Immature natural killer cell (primary cell): ENCODE data around the gene SOWAHA. TPM values are rescaled to one million over a fixed set of nuclear protein-coding genes. Genes with fewer than 3 reads are reported as not detected.
A peak's percentile ranks its signal among the peaks of the same experiment; 100 is the strongest.
"Not testable (repeated sequence)": the region's sequence is repeated elsewhere in the genome, so short reads cannot be mapped to it uniquely, and the experiment has no call there.

Experiments
- DNase-seq, 3 donors: peaks; one replicate each; pipeline ENCODE4 v3.0.0; 2022; ENCODE audit warnings: mixed read lengths in 1 of 3
- H3K27ac Mint-ChIP-seq, 6 donors: one replicate each; pipeline ENCODE4 v1.8.0; 2020; ENCODE audit warnings: mixed read lengths in 6 of 6, mild to moderate bottlenecking in 5 of 6, inconsistent platforms in 4 of 6, moderate library complexity in 3 of 6
- H3K27me3 Mint-ChIP-seq, 3 donors: one replicate each; pipeline ENCODE4 v1.8.0; 2020 to 2021; ENCODE audit warnings: low read depth in 3 of 3, mild to moderate bottlenecking in 3 of 3, mixed read lengths in 3 of 3, moderate library complexity in 3 of 3, inconsistent platforms in 1 of 3
- H3K36me3 Mint-ChIP-seq, 3 donors: one replicate each; pipeline ENCODE4 v1.8.0; 2020; ENCODE audit warnings: mixed read lengths in 3 of 3, inconsistent platforms in 2 of 3, mild to moderate bottlenecking in 2 of 3
- H3K4me1 Mint-ChIP-seq, 2 donors: one replicate each; pipeline ENCODE4 v1.8.0; 2020; ENCODE audit warnings: inconsistent platforms in 2 of 2, mild to moderate bottlenecking in 2 of 2, mixed read lengths in 2 of 2, moderate library complexity in 1 of 2
- H3K4me3 Mint-ChIP-seq, 5 donors: one replicate each; pipeline ENCODE4 v1.8.0; 2020; ENCODE audit warnings: mild to moderate bottlenecking in 5 of 5, mixed read lengths in 5 of 5, inconsistent platforms in 3 of 5, moderate library complexity in 3 of 5
- H3K9me3 Mint-ChIP-seq, 6 donors: one replicate each; pipeline ENCODE4 v1.8.0; 2020; ENCODE audit warnings: mild to moderate bottlenecking in 6 of 6, mixed read lengths in 6 of 6, inconsistent platforms in 4 of 6, moderate library complexity in 3 of 6
- polyA plus RNA-seq, 3 donors: library from polyadenylated mRNA; unstranded; fragments of 300-500 nt; fragmentation: Illumina TruSeq; gene quantifications; one replicate each; pipeline ENCODE4 v1.2.3, GENCODE V29; 2021

Gene SOWAHA
- polyA plus RNA-seq, 3 donors from 2014 or later, result not detected

DNA sequence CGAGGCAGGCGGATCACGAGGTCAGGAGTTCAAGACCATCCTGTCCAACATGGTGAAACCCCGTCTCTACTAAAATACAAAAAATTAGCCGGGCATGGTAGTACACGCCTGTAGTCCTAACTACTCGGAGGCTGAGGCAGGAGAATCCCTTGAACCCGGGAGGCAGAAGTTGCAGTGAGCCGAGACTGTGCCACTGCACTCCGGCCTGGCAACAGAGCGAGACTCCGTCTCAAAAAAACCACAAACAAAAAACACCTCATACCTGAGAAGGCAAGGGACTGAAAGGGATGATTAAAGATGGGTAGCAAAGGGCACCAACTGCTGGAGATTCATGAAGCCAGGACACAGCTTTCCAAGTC, 6.3 kb upstream of the SOWAHA start:
- H3K9me3 Mint-ChIP-seq, H3K4me3 Mint-ChIP-seq, DNase-seq, H3K27ac Mint-ChIP-seq, H3K36me3 Mint-ChIP-seq, H3K4me1 Mint-ChIP-seq: not testable (repeated sequence)
- peaks cover 25 to 36% (median 34%) of the 10 kb centered on the region in 3 donors for H3K27me3 Mint-ChIP-seq

DNA sequence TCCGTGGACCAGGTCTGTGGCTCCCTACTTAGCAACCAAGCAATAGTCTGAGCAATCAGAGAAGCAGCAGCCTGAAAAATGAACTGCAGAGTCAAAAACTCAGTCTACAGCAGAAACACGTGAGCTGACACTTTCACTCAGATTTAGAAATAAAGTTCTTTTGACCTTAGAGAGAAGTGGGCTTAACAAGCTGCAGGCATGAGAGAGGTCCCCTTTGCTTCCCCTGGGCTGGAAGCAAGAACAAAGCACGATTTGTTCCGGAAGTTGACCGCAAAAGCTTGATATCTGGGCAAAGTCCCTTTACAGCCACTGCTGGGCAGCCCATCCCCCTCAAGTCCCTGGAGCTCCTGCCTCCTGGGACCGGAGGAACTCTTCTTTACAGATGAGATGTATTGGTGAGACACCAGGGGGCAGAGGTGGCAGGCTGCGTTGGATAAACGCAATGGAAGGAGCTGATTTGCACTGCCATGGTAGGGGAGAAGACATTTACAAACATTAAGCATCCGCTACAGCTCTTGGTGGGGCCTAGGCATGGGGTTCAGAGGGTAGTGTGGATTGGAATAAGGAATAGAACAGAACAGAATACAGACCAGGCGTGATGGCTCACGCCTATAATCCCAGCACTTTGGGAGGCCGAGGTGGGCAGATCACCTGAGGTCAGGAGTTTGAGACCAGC, 5.8 kb upstream of the SOWAHA start:
- no peaks in the 10 kb centered on the region for H3K9me3 Mint-ChIP-seq
- H3K4me1 Mint-ChIP-seq, result peaks cover 0 to 2% of the 10 kb centered on the region in 2 donors
- no peak overlapping the region for H3K27ac Mint-ChIP-seq
- H3K4me3 Mint-ChIP-seq, result no peak overlapping the region
- H3K36me3 Mint-ChIP-seq, result no peaks in the 10 kb centered on the region
- DNase-seq, result no peak
- H3K27me3 Mint-ChIP-seq, result peaks cover 23 to 36% (median 35%) of the 10 kb centered on the region in 3 donors

DNA sequence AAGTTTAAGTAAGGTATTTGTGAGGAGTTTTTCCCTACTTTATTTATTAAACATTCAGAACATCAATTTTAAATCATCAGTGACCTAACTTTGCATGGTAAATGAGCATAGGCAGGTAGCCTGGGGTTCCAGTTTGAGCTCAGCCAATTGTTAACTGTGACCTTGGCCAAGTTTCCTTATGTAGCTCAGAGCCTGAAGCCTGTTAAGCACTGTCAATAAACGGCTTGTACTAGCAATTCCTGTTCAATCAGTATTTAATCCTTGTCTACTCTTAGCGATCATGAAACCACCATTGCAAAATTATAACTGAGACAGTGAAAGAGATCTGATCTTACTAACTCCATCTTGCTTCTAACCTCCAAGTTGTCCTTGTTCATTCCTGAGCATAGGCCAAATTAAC, 4.7 kb upstream of the SOWAHA start:
- DNase-seq, result no peak
- Mint-ChIP-seq H3K27me3 (peaks cover 22 to 41% (median 38%) of the 10 kb centered on the region in 3 donors), H3K36me3 (no peaks in the 10 kb centered on the region), H3K9me3 (no peaks in the 10 kb centered on the region), H3K4me1 (peaks cover 7 to 10% of the 10 kb centered on the region in 2 donors), H3K27ac (no peak overlapping the region), H3K4me3 (no peak overlapping the region)

DNA sequence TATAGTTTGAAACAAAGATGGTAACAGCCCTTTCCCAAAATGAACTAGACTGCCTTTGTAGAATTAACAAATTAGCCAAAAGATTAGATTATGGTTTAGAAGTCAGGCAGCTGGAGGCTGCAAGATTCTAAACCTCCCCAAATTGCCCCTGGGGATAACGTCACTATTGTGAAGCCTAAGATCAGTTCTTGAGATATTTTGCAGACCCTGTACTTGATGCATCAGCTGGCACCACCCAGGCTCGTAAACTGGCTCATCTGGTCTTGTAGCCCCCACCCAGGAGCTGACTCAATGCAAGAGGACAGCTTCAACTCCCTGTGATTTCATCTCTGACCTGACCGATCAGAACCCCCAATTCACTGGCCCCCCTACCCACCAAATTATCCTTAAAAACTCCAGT, 4.2 kb upstream of the SOWAHA start:
- Mint-ChIP-seq H3K4me3 (no peak overlapping the region), H3K4me1 (peaks cover 7 to 10% of the 10 kb centered on the region in 2 donors), H3K27me3 (peaks cover 22 to 41% (median 38%) of the 10 kb centered on the region in 3 donors), H3K27ac (no peak overlapping the region), H3K36me3 (no peaks in the 10 kb centered on the region), H3K9me3 (no peaks in the 10 kb centered on the region)
- DNase-seq, result no peak

DNA sequence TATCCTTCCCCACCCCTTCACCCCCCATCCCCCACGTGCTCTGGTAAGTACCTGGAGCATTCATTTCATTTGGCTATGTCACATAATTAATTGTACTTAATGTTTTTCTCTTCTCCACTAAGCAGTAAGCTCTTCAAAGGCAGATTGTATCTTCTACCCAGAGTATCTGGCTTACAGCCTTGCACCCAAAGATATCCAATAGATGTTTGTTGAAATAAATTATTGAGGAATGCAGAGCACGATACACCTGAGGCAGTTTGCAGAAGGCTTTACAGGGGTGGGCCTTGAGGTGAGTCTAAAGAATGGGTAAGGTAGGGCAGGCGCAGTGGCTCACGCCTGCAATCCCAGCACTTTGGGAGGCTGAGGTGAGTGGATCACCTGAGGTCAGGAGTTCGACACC, 2.5 kb upstream of the SOWAHA start:
- Mint-ChIP-seq H3K27me3 (peaks cover 25 to 44% (median 29%) of the 10 kb centered on the region in 3 donors), H3K4me3 (no peak overlapping the region), H3K27ac (no peak overlapping the region)

DNA sequence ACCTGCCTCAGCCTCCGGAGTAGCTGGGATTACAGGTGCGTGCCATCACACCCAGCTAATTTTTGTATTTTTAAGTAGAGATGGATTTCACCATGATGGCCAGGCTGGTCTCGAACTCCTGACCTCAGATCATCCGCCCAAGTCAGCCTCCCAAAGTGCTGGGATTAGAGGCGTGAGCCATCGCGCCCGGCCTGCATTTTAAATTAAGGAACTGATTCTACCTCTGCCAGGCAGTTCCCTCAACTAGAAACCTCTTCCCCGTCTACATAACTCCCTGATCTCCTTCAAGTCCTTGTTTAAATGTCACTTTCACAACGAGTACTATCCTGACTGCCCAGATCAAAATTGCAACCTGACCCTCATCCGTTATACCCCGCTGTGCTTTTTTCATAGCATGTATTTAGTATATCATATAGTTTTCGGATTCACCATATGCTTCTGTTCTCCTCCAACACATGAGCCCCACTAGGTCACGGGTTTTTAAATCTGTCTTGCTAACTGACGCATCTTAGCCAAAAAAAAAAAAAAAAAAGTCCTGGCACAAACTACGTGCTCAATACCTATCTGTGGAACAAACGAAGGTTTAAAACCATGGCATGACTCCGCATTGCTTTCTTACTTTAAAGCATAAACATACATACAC, 858 bp upstream of the SOWAHA start:
- Mint-ChIP-seq H3K9me3 (peaks cover 0 to 3% (median 0%) of the 10 kb centered on the region in 6 donors), H3K36me3 (no peaks in the 10 kb centered on the region), H3K4me1 (peaks cover 7 to 10% of the 10 kb centered on the region in 2 donors), H3K4me3 (peak overlapping the region; percentile 69 to 78 (median 74)), H3K27ac (no peak overlapping the region), H3K27me3 (peaks cover 23 to 48% (median 25%) of the 10 kb centered on the region in 3 donors)
- DNase-seq, result no peak

More for the DNA sequence above, 2.5 kb upstream of the SOWAHA start:
- H3K9me3 Mint-ChIP-seq, result peaks cover 0 to 3% (median 0%) of the 10 kb centered on the region in 6 donors
- peaks cover 7 to 10% of the 10 kb centered on the region in 2 donors for H3K4me1 Mint-ChIP-seq
- no peaks in the 10 kb centered on the region for H3K36me3 Mint-ChIP-seq
- DNase-seq, result no peak

DNA sequence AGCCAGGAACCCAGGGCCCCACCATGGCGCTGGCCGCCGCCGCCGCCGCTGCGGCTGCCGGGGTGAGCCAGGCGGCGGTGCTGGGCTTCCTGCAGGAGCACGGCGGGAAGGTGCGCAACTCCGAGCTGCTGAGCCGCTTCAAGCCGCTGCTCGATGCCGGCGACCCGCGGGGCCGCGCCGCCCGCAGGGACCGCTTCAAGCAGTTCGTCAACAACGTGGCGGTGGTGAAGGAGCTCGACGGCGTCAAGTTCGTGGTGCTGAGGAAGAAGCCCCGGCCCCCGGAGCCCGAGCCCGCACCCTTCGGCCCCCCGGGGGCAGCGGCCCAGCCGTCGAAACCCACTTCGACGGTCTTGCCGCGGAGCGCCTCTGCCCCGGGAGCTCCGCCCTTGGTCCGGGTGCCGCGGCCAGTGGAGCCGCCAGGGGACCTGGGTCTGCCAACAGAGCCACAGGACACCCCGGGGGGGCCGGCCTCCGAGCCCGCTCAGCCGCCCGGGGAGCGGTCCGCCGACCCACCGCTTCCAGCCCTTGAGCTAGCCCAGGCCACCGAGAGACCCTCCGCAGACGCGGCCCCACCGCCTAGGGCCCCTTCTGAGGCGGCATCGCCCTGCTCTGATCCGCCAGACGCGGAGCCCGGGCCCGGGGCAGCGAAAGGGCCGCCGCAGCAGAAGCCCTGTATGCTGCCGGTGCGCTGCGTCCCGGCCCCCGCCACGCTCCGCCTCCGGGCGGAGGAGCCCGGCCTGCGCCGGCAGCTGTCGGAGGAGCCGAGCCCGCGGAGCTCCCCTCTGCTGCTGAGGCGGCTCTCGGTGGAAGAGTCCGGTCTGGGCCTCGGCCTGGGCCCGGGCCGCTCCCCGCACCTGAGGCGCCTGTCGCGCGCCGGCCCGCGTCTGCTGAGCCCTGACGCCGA, 749 bp downstream of the SOWAHA start:
- peak overlapping the region in 2 of 5 donors; percentile 25 to 60 for H3K4me3 Mint-ChIP-seq
- H3K27me3 Mint-ChIP-seq, result peaks cover 21 to 43% (median 23%) of the 10 kb centered on the region in 3 donors
- no peaks in the 10 kb centered on the region for H3K36me3 Mint-ChIP-seq
- H3K4me1 Mint-ChIP-seq, result peaks cover 7 to 10% of the 10 kb centered on the region in 2 donors
- peaks cover 0 to 3% (median 0%) of the 10 kb centered on the region in 6 donors for H3K9me3 Mint-ChIP-seq
- DNase-seq, result peak in 1 of 3 donors; percentile 22
- no peak overlapping the region for H3K27ac Mint-ChIP-seq

DNA sequence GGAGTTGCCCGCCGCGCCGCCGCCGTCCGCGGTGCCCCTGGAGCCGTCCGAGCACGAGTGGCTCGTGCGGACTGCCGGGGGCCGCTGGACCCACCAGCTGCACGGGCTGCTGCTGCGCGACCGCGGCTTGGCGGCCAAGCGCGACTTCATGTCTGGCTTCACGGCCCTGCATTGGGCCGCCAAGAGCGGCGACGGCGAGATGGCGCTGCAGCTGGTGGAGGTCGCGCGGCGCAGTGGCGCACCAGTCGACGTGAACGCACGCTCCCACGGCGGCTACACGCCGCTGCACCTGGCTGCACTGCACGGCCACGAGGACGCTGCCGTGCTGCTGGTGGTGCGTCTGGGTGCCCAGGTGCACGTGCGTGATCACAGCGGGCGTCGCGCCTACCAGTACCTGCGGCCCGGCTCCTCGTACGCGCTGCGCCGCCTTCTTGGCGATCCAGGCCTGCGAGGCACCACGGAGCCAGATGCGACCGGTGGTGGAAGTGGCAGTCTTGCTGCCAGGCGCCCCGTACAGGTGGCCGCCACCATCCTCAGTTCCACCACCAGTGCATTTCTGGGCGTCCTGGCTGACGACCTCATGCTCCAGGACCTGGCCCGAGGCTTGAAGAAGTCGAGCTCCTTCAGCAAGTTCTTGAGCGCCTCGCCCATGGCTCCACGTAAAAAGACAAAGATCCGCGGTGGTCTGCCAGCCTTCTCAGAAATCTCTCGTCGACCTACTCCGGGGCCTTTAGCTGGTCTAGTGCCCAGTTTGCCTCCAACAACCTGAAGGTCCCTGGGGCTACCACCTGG, 1.6 kb downstream of the SOWAHA start:
- Mint-ChIP-seq H3K36me3 (peaks cover 0 to 4% (median 0%) of the 10 kb centered on the region in 3 donors), H3K27me3 (peaks cover 22 to 37% (median 23%) of the 10 kb centered on the region in 3 donors), H3K9me3 (peaks cover 0 to 3% (median 0%) of the 10 kb centered on the region in 6 donors), H3K27ac (no peak overlapping the region), H3K4me3 (peak overlapping the region; percentile 21 to 65 (median 51)), H3K4me1 (peaks cover 7 to 13% of the 10 kb centered on the region in 2 donors)
- no peak for DNase-seq

DNA sequence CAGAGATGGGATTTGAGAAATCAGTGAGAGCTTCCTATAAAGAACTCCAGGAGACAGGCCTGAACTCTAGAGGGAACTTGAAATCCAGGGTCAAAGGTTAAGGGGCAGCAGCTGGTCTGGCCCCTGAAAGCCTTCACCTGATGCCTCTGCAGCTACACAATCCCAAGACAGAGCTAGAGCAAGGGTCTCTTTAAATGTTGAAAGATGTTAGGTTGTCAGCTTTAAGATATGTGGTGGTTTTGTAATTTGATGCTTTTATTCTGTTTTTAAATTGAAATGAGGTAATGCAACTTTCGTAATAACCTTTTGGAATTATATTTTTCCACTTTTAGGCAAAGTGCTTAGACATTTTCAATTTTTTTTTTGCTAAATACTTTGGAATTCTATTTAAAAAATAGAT, 2.4 kb downstream of the SOWAHA start:
- H3K4me1 Mint-ChIP-seq, result peaks cover 7 to 17% of the 10 kb centered on the region in 2 donors
- H3K27me3 Mint-ChIP-seq, result peaks cover 22 to 31% (median 25%) of the 10 kb centered on the region in 3 donors
- peaks cover 0 to 4% (median 0%) of the 10 kb centered on the region in 3 donors for H3K36me3 Mint-ChIP-seq
- H3K4me3 Mint-ChIP-seq, result peak overlapping the region in 4 of 5 donors; percentile 48 to 65 (median 54)
- no peak overlapping the region for H3K27ac Mint-ChIP-seq
- H3K9me3 Mint-ChIP-seq, result peaks cover 0 to 3% (median 0%) of the 10 kb centered on the region in 6 donors
- no peak for DNase-seq

DNA sequence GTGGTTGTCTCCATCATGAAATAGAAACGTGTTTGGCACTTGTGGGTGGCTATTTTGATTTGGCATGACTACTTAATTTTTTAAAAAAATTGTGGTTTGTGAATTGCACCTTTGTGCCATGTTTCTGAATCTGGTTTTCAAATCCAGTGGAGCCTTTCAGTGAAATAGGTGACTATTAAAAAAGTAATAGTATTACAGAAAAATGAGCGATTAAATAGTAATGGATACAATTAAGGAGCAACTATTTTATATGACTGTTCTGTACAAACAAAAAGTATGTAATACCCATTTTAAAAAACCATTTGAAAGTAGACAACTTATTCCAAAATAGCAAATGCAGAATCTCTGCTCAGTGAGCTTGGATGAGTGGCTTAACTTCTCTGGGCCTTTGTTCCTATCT, 3.0 kb downstream of the SOWAHA start:
- no peak for DNase-seq
- Mint-ChIP-seq H3K36me3 (peaks cover 0 to 4% (median 0%) of the 10 kb centered on the region in 3 donors), H3K9me3 (peaks cover 0 to 3% (median 0%) of the 10 kb centered on the region in 6 donors), H3K4me3 (no peak overlapping the region), H3K4me1 (peaks cover 7 to 17% of the 10 kb centered on the region in 2 donors), H3K27me3 (peaks cover 18 to 30% (median 25%) of the 10 kb centered on the region in 3 donors), H3K27ac (no peak overlapping the region)

DNA sequence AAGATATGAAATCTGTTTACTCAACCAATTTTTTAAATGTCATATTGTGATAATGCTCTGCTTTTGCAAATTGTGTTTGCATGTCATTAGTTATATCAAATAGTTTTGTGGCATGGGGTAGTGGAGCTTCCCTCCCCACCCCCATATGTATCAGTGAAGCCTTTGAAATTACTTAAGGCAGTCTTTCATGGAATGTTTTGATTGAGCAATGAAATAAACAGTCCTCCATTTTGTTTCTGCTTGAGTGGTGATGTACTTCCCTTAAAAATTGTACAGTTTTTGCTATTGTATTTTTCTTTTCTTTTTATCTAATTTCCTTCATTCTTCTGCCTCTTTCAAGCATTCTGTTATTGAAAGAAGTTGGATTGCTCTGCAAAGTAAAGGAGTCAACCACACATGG, 3.5 kb downstream of the SOWAHA start:
- H3K9me3 Mint-ChIP-seq, result peaks cover 0 to 3% (median 0%) of the 10 kb centered on the region in 6 donors
- peaks cover 0 to 4% (median 0%) of the 10 kb centered on the region in 3 donors for H3K36me3 Mint-ChIP-seq
- peaks cover 19 to 31% (median 20%) of the 10 kb centered on the region in 3 donors for H3K27me3 Mint-ChIP-seq
- no peak overlapping the region for H3K27ac Mint-ChIP-seq
- no peak overlapping the region for H3K4me3 Mint-ChIP-seq
- no peak for DNase-seq
- peaks cover 7 to 17% of the 10 kb centered on the region in 2 donors for H3K4me1 Mint-ChIP-seq

DNA sequence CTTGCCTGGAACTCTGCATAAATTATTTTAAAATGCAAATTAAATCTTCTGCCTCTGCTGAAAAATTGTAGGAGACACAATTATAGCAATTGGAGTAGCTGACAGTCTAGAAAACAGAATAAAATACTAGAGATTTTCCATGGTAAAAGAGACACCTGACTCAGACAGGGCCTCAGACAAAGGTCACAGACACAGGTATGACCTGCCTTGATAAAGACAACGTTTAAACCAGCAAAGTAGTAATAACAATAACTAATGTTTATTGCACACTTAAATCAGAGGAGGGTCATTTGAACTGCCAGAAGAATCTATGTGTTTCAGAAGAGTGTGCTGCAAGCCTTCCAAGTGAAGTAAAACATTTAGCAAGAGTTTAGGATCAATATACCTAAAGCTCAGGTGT, 3.9 kb downstream of the SOWAHA start:
- Mint-ChIP-seq H3K4me3 (no peak overlapping the region), H3K27ac (no peak overlapping the region), H3K36me3 (peaks cover 0 to 4% (median 0%) of the 10 kb centered on the region in 3 donors), H3K9me3 (peaks cover 0 to 3% (median 0%) of the 10 kb centered on the region in 6 donors), H3K27me3 (peaks cover 15 to 32% (median 16%) of the 10 kb centered on the region in 3 donors), H3K4me1 (peaks cover 7 to 17% of the 10 kb centered on the region in 2 donors)
- no peak for DNase-seq

DNA sequence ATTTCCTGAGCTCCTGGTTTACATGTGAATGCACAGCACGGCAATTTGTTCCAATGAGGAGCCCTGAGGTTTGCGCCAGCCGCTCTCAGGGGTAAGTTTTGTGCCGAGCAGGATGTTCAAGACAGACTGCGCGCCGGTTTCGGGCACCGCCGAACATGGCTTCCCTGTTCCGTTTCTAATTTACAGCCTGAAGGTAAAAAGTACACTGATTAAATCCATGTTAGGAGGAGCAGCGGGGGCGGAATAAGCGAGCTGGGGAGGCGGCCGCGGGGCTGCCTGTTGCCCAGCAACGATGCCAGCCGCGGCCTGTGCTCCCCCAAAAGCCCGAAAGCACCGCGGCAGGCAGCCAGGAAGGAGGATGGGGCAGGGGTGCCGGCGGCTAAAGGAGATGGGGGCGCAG, 6.4 kb downstream of the SOWAHA start:
- peaks cover 0 to 9% of the 10 kb centered on the region in 2 donors for H3K4me1 Mint-ChIP-seq
- H3K27me3 Mint-ChIP-seq, result peaks cover 5 to 30% (median 17%) of the 10 kb centered on the region in 3 donors
- no peak for DNase-seq
- peak overlapping the region in 1 of 5 donors; percentile 72 for H3K4me3 Mint-ChIP-seq
- peaks cover 0 to 3% (median 0%) of the 10 kb centered on the region in 6 donors for H3K9me3 Mint-ChIP-seq
- H3K27ac Mint-ChIP-seq, result peak overlapping the region in 1 of 6 donors; percentile 34
- H3K36me3 Mint-ChIP-seq, result peaks cover 0 to 4% (median 0%) of the 10 kb centered on the region in 3 donors
